ENCODE measurements around the gene S100G.

The S100G gene

DNA sequence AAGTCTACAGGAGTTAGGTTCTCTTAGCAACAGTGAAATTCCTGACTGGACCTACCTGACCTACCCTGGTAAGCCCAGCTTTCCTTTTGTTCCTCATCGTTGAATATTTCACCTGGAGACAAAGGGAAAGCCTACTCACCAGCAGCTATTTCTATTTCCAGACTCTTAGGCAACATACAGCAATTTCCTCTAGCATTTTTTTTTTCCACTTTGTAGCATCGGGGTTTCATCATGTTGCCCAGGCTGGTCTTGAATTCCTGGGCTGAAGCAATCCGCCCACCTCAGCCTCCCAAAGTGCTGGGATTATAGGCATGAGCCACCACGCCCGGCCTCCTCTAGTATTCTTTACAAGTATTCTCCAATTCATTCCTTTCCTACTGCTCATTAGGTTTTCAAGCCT lies 6.8 kb upstream of the S100G start:
- DNase-seq (ENCODE audit: low read depth): no peak
- TF ChIP-seq, protein P1, sequence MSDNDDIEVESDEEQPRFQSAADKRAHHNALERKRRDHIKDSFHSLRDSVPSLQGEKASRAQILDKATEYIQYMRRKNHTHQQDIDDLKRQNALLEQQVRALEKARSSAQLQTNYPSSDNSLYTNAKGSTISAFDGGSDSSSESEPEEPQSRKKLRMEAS (IDR thresholded peaks at IDR 0.05; ENCODE audit: low read depth, low read length): no peak
- TF ChIP-seq MYC (IDR thresholded peaks at IDR 0.05; ENCODE audit: low read depth, low read length) (no peak), POLR2A (IDR thresholded peaks at IDR 0.05; ENCODE audit: extremely low read depth, insufficient read length) (no peak)
- TF ChIP-seq, protein P2, sequence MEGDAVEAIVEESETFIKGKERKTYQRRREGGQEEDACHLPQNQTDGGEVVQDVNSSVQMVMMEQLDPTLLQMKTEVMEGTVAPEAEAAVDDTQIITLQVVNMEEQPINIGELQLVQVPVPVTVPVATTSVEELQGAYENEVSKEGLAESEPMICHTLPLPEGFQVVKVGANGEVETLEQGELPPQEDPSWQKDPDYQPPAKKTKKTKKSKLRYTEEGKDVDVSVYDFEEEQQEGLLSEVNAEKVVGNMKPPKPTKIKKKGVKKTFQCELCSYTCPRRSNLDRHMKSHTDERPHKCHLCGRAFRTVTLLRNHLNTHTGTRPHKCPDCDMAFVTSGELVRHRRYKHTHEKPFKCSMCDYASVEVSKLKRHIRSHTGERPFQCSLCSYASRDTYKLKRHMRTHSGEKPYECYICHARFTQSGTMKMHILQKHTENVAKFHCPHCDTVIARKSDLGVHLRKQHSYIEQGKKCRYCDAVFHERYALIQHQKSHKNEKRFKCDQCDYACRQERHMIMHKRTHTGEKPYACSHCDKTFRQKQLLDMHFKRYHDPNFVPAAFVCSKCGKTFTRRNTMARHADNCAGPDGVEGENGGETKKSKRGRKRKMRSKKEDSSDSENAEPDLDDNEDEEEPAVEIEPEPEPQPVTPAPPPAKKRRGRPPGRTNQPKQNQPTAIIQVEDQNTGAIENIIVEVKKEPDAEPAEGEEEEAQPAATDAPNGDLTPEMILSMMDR (IDR thresholded peaks at IDR 0.05; ENCODE audit: low read depth, low read length): no peak
- H3K4me3 ChIP-seq (ENCODE audit: low read depth, low read length): no peak overlapping the region

DNA sequence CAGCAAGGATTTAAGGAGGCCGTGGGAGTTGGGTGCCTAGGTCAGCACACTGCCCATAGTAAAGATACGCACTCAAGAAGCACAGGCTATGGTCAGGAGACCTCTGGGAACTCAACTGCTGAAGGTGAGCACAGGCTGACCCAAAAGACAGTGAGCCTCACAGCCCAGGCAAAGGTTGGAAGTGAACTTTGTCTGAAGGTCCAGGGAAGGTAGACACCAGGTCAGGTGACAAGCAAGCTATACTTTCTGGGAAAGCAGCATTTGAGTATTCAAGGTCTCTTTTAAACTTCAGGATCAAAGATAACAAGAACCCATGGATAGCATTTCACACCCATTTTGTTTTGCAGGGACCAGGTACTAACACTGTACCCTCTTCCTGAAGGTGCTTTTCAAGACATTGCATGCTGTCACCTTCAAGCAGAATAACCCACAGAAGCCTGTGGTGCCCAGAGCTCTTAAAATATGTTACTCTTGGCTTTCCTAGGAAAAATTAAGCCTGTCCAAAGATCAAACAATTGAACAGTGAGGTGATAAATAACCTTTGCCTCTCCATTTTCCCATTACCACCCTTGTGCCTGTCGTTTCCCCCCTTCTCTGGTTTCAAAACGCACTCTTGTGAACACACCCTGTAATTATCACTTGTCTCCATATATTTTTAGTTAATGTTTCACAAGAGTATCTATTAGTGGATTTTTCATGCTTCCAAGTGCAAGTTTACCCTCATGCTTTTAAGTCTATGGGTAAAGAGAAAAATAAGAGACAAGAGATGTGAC lies 3.4 kb upstream of the S100G start:
- H3K4me3 ChIP-seq (ENCODE audit: low read depth, low read length): no peak overlapping the region
- DNase-seq (ENCODE audit: low read depth): no peak
- TF ChIP-seq, protein P1 (IDR thresholded peaks at IDR 0.05; ENCODE audit: low read depth, low read length): no peak
- TF ChIP-seq, protein P2 (IDR thresholded peaks at IDR 0.05; ENCODE audit: low read depth, low read length): no peak
- TF ChIP-seq MYC (IDR thresholded peaks at IDR 0.05; ENCODE audit: low read depth, low read length) (no peak), POLR2A (IDR thresholded peaks at IDR 0.05; ENCODE audit: extremely low read depth, insufficient read length) (no peak)

DNA sequence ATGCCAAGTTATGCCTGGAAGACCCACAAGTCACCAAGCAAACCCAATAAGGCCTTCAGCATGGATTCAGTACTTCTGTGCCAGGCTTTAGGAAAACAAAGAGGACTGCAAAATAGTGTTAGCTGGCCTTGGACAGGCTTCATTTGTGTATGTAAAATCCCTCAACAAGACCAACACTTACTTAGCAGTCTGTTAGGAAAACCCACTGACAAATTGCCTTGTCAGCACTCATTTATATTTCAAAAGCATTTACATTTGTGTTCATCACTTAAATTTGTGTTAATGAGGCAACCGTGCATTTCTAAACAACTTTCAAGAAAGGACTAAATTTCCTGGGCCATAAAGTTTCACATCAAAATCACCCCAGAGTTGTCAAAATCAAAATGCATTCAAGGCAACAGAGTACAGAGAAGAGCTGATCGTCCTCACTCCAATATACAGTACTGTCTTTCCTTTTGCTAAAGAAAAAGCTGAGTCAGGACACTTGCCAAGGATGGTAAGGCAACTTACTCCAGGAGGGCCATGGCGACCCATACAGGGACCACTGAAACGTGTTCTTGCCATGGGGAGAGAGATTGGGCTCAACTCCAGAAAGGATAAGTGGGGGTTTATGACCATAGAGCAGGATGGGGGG lies 1.6 kb downstream of the S100G start:
- no peak for TF ChIP-seq POLR2A (IDR thresholded peaks at IDR 0.05; ENCODE audit: extremely low read depth, insufficient read length)
- TF ChIP-seq, protein P1 (IDR thresholded peaks at IDR 0.05; ENCODE audit: low read depth, low read length): no peak
- TF ChIP-seq MYC (IDR thresholded peaks at IDR 0.05; ENCODE audit: low read depth, low read length): no peak
- TF ChIP-seq, protein P2 (IDR thresholded peaks at IDR 0.05; ENCODE audit: low read depth, low read length): no peak
- DNase-seq (ENCODE audit: low read depth): no peak
- H3K4me3 ChIP-seq (ENCODE audit: low read depth, low read length): no peak overlapping the region

DNA sequence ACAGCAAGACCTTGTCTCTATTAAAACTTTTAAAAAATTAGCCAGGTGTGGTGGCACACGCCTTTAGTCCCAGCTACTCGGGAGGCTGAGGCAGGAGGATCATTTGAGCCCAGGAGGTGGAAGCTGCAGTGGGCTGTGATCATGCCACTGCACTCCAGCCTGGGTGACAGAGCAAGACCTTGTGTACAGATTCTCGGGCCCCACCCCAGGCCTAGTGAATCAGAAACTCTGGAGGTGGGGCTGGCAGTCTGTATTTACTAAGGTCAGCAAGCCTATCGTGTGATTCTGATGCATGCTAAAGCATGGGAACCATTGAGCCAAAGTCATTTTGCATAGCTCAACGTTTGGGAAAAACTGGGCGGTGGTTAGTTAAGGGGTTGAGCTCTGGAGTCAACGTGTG lies 3.5 kb downstream of the S100G start:
- TF ChIP-seq, protein P1 (IDR thresholded peaks at IDR 0.05; ENCODE audit: low read depth, low read length): no peak
- TF ChIP-seq MYC (IDR thresholded peaks at IDR 0.05; ENCODE audit: low read depth, low read length) (no peak), POLR2A (IDR thresholded peaks at IDR 0.05; ENCODE audit: extremely low read depth, insufficient read length) (no peak)
- TF ChIP-seq, protein P2 (IDR thresholded peaks at IDR 0.05; ENCODE audit: low read depth, low read length): no peak
- no peak for DNase-seq (ENCODE audit: low read depth)
- H3K4me3 ChIP-seq (ENCODE audit: low read depth, low read length): no peak overlapping the region

DNA sequence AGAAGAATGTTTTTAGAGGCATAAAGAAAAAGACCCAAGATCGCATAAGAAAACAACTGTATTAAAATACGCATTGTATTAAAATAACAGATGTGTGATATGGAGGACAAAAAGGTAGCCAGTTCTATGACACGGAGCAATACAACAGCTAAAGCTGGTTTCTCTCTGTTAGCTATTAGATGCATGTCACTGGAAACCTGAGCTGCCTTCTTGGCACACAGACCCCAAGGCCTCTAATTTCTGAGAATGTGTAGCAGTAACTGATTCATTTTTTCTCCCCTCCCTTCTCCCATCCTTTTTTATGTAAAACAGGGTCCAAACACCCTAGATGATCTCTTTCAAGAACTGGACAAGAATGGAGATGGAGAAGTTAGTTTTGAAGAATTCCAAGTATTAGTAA lies 4.1 kb downstream of the S100G start:
- H3K4me3 ChIP-seq (ENCODE audit: low read depth, low read length): no peak overlapping the region
- no peak for DNase-seq (ENCODE audit: low read depth)
- TF ChIP-seq MYC (IDR thresholded peaks at IDR 0.05; ENCODE audit: low read depth, low read length): no peak
- TF ChIP-seq, protein P1 (IDR thresholded peaks at IDR 0.05; ENCODE audit: low read depth, low read length): no peak
- TF ChIP-seq, protein P2 (IDR thresholded peaks at IDR 0.05; ENCODE audit: low read depth, low read length): no peak
